ENCODE results near the gene ZNF554.

The ZNF554 gene

DNA sequence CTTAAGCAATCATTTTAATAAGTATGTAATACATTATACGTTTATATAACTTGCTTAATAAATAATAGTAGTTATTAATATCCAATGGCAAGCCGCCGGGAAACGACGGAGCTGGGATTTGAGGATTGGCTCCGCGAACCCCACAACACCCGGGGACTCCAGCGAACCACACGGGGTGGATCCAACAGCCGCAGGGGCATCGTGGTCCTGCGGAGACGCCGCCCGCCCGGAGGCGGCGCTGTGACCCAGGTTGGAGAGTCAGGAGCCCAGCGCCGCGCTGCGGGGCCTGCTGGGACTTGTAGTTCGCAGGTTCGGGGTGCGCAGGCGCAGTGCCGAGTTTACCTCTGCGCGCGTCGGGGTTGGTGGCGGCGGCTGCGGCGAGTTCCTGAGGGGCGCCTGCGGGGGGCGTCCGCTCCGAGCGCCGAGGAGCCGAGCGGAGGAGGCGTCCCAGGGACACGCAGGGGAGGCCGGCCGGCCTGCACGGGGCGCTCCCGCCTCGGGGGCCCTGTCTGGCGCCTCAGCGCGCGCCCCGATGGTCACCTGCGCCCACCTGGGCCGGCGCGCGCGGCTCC lies at the start of gene ZNF554:
Gene ZNF554 (plus strand): TSS at position 329 of the 572 bp plus-strand sequence. CDS start 204 bp downstream, at position 533.
- TF ChIP-seq, protein P1, sequence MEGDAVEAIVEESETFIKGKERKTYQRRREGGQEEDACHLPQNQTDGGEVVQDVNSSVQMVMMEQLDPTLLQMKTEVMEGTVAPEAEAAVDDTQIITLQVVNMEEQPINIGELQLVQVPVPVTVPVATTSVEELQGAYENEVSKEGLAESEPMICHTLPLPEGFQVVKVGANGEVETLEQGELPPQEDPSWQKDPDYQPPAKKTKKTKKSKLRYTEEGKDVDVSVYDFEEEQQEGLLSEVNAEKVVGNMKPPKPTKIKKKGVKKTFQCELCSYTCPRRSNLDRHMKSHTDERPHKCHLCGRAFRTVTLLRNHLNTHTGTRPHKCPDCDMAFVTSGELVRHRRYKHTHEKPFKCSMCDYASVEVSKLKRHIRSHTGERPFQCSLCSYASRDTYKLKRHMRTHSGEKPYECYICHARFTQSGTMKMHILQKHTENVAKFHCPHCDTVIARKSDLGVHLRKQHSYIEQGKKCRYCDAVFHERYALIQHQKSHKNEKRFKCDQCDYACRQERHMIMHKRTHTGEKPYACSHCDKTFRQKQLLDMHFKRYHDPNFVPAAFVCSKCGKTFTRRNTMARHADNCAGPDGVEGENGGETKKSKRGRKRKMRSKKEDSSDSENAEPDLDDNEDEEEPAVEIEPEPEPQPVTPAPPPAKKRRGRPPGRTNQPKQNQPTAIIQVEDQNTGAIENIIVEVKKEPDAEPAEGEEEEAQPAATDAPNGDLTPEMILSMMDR (IDR thresholded peaks at IDR 0.05), result peak; percentile 94
- H3K4me1 Mint-ChIP-seq, result no peaks in the 10 kb centered on the region
- H3K27ac Mint-ChIP-seq, result peak within 1 kb of the TSS; percentile 84
- H3K36me3 Mint-ChIP-seq (ENCODE audit: low read depth), result peaks cover 36% of the 10 kb centered on the region
- H3K4me3 Mint-ChIP-seq, result peak within 1 kb of the TSS; percentile 91
- DNase-seq, result peak; percentile 100
- H3K27me3 Mint-ChIP-seq (ENCODE audit: low read depth, poor library complexity), result peaks cover 10% of the 10 kb centered on the region
- H3K9me3 Mint-ChIP-seq, result peaks cover 18% of the 10 kb centered on the region

DNA sequence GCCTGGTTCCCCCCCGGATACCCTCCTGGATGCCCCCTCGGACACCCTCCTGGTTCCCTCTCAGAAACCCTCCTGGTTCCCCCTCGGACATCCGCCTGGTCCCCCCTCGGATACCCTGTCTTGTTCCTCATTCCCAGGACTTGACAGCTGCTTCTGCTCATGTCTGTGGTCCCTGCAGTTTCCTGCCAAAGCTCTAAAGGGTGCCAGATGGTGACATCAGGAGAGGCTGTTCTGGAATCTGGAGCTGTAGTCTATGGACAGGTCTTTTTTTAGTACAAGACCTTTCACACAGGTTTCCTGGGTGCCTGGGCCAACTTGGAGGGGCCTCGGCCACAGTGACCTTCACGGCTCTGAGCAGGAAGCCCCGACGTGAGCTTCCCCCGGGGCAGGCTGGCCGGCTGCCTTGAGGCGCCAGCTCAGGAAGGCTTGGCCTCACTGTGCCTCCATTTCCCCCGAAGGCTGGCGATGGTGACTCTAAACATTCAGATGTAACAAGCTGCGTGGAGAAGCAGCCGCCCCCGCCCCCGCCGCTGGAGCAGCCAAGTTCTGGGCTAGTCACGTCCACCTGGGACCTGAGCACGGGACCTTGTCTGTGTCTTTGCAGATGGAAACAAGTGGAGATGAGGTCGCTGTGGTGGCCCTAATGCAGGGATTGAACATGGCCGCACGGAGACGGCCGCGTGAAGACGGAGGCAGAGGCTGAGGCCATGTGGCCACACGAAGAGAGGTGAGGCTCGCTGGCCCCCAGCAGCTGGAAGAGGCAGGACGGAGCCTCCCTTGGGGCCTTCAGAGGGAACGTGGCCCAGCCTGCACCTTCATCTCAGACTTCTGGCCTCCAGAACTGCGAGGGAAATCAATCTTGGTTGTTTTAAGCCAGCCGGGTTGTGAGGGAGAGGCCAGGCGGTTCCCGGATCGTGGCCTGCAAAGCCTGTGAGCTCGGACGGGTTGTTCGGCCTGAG lies 49.3 kb upstream of the ZNF554 start:
- no peak for DNase-seq
- peaks cover 13% of the 10 kb centered on the region for H3K36me3 Mint-ChIP-seq (ENCODE audit: low read depth)
- H3K9me3 Mint-ChIP-seq, result no peaks in the 10 kb centered on the region
- peaks cover 3% of the 10 kb centered on the region for H3K4me1 Mint-ChIP-seq
- TF ChIP-seq, protein P1 (IDR thresholded peaks at IDR 0.05), result no peak
- H3K4me3 Mint-ChIP-seq, result no peak overlapping the region
- peaks cover 3% of the 10 kb centered on the region for H3K27me3 Mint-ChIP-seq (ENCODE audit: low read depth, poor library complexity)
- H3K27ac Mint-ChIP-seq, result peak overlapping the region; percentile 22

DNA sequence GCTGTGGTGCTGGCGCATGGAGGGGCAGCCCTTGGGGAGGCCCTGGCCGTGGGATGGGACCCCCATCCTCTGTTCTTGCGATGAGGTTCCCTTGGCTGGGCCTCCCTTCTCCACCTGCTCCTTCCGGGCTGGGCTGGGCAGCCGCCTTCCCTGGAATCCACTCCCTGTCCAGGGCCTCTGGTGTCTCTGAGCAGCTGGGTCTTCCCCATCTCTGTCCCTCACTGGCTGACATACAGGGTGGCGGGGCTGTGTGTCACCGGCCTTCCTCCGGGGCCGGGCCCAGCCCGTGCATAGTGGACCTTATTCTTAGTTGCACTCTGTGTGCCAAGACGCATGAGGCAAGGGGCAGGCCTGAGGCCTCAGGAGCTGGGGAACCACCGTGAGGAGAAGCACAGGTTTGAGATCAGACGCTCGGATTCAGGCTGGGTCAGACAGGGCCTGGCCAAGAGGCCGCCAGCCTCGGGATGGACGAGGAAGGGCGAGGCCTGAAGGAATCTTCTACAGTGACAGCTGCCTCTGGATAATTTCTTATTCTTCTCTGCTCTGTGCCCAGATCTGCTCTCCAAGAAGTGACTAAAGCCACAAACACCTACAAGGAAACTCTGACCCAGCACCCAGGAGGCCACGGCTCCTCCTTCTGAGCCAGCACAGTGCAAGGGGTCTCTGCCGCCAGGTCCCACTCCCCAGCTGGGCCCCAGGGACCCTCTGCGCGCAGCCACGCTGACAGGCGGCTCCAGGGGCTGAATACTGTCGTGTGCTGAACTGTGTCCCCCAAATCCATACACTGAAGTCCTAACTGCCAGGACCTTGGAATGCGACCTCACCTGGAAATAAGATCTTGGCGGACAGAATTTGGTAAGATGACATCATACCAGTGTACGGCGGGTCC lies 47.6 kb upstream of the ZNF554 start:
- DNase-seq, result no peak
- H3K4me3 Mint-ChIP-seq, result no peak overlapping the region

DNA sequence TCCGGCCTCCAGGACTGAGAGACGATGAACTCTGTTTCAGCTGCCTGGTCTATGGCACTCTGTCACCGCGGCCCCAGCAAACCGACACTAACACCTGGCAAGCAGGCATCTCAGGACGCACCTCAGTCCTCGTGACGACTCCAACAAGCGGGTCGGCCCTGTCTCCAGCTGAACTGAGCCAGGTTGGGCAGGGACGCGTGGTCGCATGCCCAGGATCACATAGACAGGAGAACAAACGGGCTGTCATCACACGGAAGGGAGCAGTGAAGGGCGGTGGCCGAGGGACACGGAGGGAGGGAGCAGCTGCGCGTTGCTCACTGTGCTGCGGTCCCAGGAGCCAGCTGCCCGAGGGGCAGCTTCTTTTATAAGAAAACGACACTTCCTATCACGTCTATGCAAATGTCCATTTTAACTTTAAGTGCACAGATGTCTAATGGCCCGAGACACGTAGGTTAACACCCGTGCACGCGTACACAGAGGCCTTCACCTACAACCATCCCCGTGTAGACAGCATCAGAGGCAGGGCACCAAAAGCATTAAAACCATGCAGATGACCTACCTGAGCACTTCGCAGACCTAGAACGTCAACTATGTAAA lies 45.5 kb upstream of the ZNF554 start:
- TF ChIP-seq, protein P1 (IDR thresholded peaks at IDR 0.05), result no peak
- DNase-seq, result no peak
- Mint-ChIP-seq H3K36me3 (ENCODE audit: low read depth) (peaks cover 37% of the 10 kb centered on the region), H3K9me3 (no peaks in the 10 kb centered on the region), H3K27ac (no peak overlapping the region), H3K4me3 (no peak overlapping the region), H3K4me1 (peaks cover 10% of the 10 kb centered on the region), H3K27me3 (ENCODE audit: low read depth, poor library complexity) (peaks cover 4% of the 10 kb centered on the region)

More for the DNA sequence above, 47.6 kb upstream of the ZNF554 start:
- H3K27me3 Mint-ChIP-seq (ENCODE audit: low read depth, poor library complexity), result peaks cover 4% of the 10 kb centered on the region
- H3K36me3 Mint-ChIP-seq (ENCODE audit: low read depth), result peaks cover 25% of the 10 kb centered on the region
- TF ChIP-seq, protein P1 (IDR thresholded peaks at IDR 0.05), result no peak
- H3K9me3 Mint-ChIP-seq, result no peaks in the 10 kb centered on the region
- peaks cover 10% of the 10 kb centered on the region for H3K4me1 Mint-ChIP-seq
- H3K27ac Mint-ChIP-seq, result peak overlapping the region; percentile 77

DNA sequence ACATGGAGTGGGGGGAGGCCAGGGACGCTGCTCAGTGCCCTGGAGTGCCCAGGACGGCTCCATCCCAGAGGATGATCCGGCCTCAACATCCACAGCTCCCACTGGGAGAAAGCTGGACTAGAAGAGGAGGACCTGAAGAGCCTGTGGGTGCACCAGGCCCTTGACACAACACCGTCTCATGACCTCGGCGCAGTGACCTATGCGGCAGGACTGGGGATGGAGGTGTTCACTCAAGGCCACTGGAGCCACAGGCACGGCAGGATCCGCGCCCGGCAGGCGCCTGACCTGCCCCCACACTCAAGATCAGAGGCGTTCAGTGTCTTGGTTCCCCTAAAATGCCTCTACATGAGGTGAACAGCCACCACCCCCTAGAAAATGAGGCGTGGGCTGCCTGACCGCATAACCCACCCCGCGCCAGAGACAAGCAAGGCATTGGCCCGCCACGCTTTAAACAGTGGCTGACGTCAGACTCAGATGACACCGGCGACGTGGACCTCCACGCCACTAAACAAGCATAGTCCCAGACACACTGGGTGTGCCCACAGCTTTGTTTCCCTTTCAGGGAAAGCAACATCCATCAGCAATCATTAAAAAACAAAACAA lies 44.6 kb upstream of the ZNF554 start:
- Mint-ChIP-seq H3K36me3 (ENCODE audit: low read depth) (peaks cover 38% of the 10 kb centered on the region), H3K27ac (peak overlapping the region; percentile 94), H3K27me3 (ENCODE audit: low read depth, poor library complexity) (peaks cover 4% of the 10 kb centered on the region), H3K4me3 (no peak overlapping the region), H3K4me1 (peaks cover 12% of the 10 kb centered on the region), H3K9me3 (no peaks in the 10 kb centered on the region)
- no peak for DNase-seq
- TF ChIP-seq, protein P1 (IDR thresholded peaks at IDR 0.05), result no peak

Measured in nephron progenitor cell (in vitro differentiated cells).